ENCODE measurements around the gene UBXN6. TPM values are rescaled to one million over a fixed set of nuclear protein-coding genes. Genes with fewer than 3 reads are reported as not detected.

UBXN6 gene
- total RNA-seq, 1 experiment from 2014 or later, result 76.5 TPM

DNA sequence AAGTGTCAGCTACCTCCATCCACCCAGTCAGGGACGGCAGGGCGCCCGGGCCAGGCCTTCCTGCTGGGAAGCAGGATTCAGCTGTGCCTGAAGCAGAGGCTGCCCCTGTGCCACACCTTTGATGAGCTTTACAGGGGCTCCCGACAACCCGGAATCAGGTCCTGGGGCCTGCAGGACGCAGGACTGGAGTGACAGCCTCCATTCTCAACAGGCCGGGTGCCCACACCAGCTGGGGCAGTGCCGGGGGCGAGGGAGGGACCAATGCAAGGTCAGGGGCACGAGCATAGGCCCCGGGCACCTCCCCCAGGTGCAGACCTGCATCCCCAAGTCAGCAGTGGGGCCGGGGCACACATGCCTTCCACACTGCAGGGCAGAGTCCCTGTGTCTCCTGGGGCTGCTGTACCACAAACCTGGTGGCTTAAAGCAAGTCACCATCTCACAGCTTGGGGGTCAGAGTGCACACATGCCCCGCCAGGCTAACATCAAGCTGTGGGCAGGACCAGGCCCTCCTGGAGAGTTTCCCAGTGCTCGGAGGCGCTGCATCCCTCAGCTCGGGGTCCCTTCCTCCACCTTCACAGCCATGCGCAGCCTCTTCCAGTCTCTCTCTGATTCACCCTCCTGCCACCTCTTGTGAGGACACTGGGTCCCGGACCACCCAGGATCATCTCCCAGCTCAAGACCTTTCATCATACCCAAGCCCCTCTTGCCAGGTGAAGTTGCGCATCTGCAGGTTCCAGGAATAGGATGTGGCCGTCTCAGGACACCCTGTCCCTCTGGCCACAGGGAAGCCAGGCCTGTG, 13.4 kb downstream of the UBXN6 start:
- Histone ChIP-seq H2AFZ (ENCODE audit: low read depth, low read length, poor library complexity, severe bottlenecking) (no peak overlapping the region), H3K9me3 (ENCODE audit: control insufficient read depth in 1 of 2, insufficient read depth in 1 of 2, low read depth in 1 of 2, low read length in 2 of 2) (no peaks in the 10 kb centered on the region), H3K4me3 (replicated peaks in 1 of 2; ENCODE audit: low read depth in 1 of 2, low read length in 2 of 2) (no peak overlapping the region), H3K9me2 (ENCODE audit: insufficient read depth) (no peaks in the 10 kb centered on the region), H3K36me3 (ENCODE audit: control insufficient read depth in 1 of 2, insufficient read depth in 2 of 2, low read length in 2 of 2) (peaks cover 12 to 25% of the 10 kb centered on the region in 2 experiments), H3K79me2 (ENCODE audit: insufficient read depth, low read length) (0 out of 2 replicates have a peak, but pooled peaks cover 12% of the 10 kb centered on the region), H4K20me1 (ENCODE audit: insufficient read depth) (no peaks in the 10 kb centered on the region), H3K27me3 (ENCODE audit: insufficient read depth, low read length) (no peaks in the 10 kb centered on the region), H3K4me1 (ENCODE audit: control insufficient read depth in 1 of 2, insufficient read depth in 2 of 2, low read length in 2 of 2) (no peaks in the 10 kb centered on the region), H3K9ac (ENCODE audit: low read length) (no peak overlapping the region), H3K4me2 (ENCODE audit: low read length) (no peak overlapping the region), H3K27ac (ENCODE audit: low read depth, low read length) (no peak overlapping the region)
- ChIA-PET POLR2A (no interaction called here), RAD21 (ENCODE audit: low non-redundant PET in 1 of 2, low total read pairs in 2 of 2, uncharacterized antibody in 2 of 2, unreplicated experiment in 2 of 2) (no interaction called here), CTCF (no interaction called here)
- no TSS peak for BruUV-seq (replicated peaks)
- TF ChIP-seq POLR2AphosphoS5 (IDR thresholded peaks at IDR 0.05; ENCODE audit: low read depth, low read length) (peak; percentile 38), POLR2A (IDR thresholded peaks at IDR 0.05; ENCODE audit: borderline replicate concordance, extremely low read depth, insufficient read depth, insufficient read length) (no peak)
- TF ChIP-seq, protein P1, sequence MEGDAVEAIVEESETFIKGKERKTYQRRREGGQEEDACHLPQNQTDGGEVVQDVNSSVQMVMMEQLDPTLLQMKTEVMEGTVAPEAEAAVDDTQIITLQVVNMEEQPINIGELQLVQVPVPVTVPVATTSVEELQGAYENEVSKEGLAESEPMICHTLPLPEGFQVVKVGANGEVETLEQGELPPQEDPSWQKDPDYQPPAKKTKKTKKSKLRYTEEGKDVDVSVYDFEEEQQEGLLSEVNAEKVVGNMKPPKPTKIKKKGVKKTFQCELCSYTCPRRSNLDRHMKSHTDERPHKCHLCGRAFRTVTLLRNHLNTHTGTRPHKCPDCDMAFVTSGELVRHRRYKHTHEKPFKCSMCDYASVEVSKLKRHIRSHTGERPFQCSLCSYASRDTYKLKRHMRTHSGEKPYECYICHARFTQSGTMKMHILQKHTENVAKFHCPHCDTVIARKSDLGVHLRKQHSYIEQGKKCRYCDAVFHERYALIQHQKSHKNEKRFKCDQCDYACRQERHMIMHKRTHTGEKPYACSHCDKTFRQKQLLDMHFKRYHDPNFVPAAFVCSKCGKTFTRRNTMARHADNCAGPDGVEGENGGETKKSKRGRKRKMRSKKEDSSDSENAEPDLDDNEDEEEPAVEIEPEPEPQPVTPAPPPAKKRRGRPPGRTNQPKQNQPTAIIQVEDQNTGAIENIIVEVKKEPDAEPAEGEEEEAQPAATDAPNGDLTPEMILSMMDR (IDR thresholded peaks at IDR 0.05 in 2 of 3, conservative IDR thresholded peaks at IDR 0.05 in 1 of 3; ENCODE audit: borderline replicate concordance in 1 of 3, insufficient read depth in 1 of 3, low read depth in 2 of 3, low read length in 2 of 3), result no peak
- ATAC-seq (peak; percentile 16; the same call in 1 of the 2 replicates), DNase-seq (ENCODE audit: low read depth, low spot score) (no peak)
- intact Hi-C loops (cut with micrococcal nuclease), result no loop called here

DNA sequence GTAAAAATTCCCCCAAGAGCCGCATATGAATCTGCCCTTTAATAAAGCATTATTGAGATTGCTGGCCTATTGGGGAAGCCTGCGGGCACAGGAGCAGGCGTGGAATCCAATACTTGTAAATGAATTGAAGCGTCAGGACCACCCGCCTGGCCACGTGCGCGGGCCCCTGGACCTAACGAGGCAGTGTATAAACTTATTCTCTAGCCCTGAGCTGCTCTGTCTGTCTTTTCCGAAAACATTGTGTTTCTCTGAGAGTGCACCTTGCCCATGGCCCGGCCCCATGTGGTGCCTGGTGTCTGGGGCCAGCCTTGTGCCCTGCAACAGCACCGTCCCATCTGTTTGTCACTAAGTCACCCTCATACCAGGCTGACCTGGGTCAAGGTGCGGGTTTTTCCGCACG, 14.4 kb downstream of the UBXN6 start:
- Histone ChIP-seq H3K9ac (ENCODE audit: low read length) (no peak overlapping the region), H3K4me3 (replicated peaks in 1 of 2; ENCODE audit: low read depth in 1 of 2, low read length in 2 of 2) (no peak overlapping the region), H3K27ac (ENCODE audit: low read depth, low read length) (no peak overlapping the region), H3K4me2 (ENCODE audit: low read length) (no peak overlapping the region), H3K9me2 (ENCODE audit: insufficient read depth) (no peaks in the 10 kb centered on the region), H3K9me3 (ENCODE audit: control insufficient read depth in 1 of 2, insufficient read depth in 1 of 2, low read depth in 1 of 2, low read length in 2 of 2) (no peaks in the 10 kb centered on the region), H4K20me1 (ENCODE audit: insufficient read depth) (no peaks in the 10 kb centered on the region), H2AFZ (ENCODE audit: low read depth, low read length, poor library complexity, severe bottlenecking) (no peak overlapping the region), H3K4me1 (ENCODE audit: control insufficient read depth in 1 of 2, insufficient read depth in 2 of 2, low read length in 2 of 2) (no peaks in the 10 kb centered on the region), H3K36me3 (ENCODE audit: control insufficient read depth in 1 of 2, insufficient read depth in 2 of 2, low read length in 2 of 2) (peaks cover 9 to 20% of the 10 kb centered on the region in 2 experiments; a peak in 3 of 4 replicates), H3K79me2 (ENCODE audit: insufficient read depth, low read length) (peaks cover 15% of the 10 kb centered on the region), H3K27me3 (ENCODE audit: insufficient read depth, low read length) (no peaks in the 10 kb centered on the region)
- ChIA-PET POLR2A (no interaction called here), RAD21 (ENCODE audit: low non-redundant PET in 1 of 2, low total read pairs in 2 of 2, uncharacterized antibody in 2 of 2, unreplicated experiment in 2 of 2) (no interaction called here), CTCF (no interaction called here)
- no peak for ATAC-seq
- TF ChIP-seq, protein P2, sequence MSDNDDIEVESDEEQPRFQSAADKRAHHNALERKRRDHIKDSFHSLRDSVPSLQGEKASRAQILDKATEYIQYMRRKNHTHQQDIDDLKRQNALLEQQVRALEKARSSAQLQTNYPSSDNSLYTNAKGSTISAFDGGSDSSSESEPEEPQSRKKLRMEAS (IDR thresholded peaks at IDR 0.05), result no peak
- TF ChIP-seq ZFX (IDR thresholded peaks at IDR 0.05) (no peak), SP1 (IDR thresholded peaks at IDR 0.05; ENCODE audit: low read depth) (no peak), RAD21 (IDR thresholded peaks at IDR 0.05; ENCODE audit: low read depth) (no peak), EZH2phosphoT487 (IDR thresholded peaks at IDR 0.05; ENCODE audit: borderline replicate concordance) (no peak)
- no peak for DNase-seq (ENCODE audit: low read depth, low spot score)
- intact Hi-C loops (cut with micrococcal nuclease), result no loop called here
- TSS peak; percentile 39 for BruUV-seq (replicated peaks)
